CD8-positive, alpha-beta memory T cell (primary cell): ENCODE measurements around the gene AZU1. TPM values are rescaled to one million over a fixed set of nuclear protein-coding genes. Genes with fewer than 3 reads are reported as not detected.

ENCODE experiments used
- CTCF ChIA-PET: fragments of 350-600 bp; sonication (Branson Sonifier 250); formaldehyde crosslinking; loops from one replicate; lab custom pipeline; 2021; ENCODE audit warnings: antibody characterized with exemption; lab: Charles Lee
- POLR2A ChIA-PET: fragments of 350-600 bp; sonication (Branson Sonifier 250); formaldehyde crosslinking; loops from one replicate; lab custom pipeline; 2021; ENCODE audit warnings: antibody characterized with exemption; lab: Charles Lee
- DNase-seq, 5 donors: peaks; one replicate each; pipeline versions ENCODE4 v3.0.0 to v3.0.0-alpha.2; 2020 to 2022; ENCODE audit warnings: mixed read lengths in 1 of 5
- H3K27ac ChIP-seq: one replicate; pipeline ENCODE4 v1.7.0; 2013; ENCODE audit warnings: low read depth, mild to moderate bottlenecking, low read length, moderate library complexity
- H3K27me3 ChIP-seq: 2 replicates; pipeline ENCODE4 v1.7.0; 2013; ENCODE audit warnings: low read length, mild to moderate bottlenecking; ENCODE audit not compliant: insufficient read depth, poor library complexity, severe bottlenecking
- H3K36me3 ChIP-seq: 2 replicates; pipeline ENCODE4 v1.7.0; 2013; ENCODE audit warnings: mild to moderate bottlenecking, low read length, moderate library complexity; ENCODE audit not compliant: insufficient read depth
- H3K4me1 ChIP-seq: 2 replicates; pipeline ENCODE4 v1.7.0; 2013; ENCODE audit warnings: mild to moderate bottlenecking, low read length, moderate library complexity; ENCODE audit not compliant: insufficient read depth
- H3K4me3 ChIP-seq: 2 replicates; pipeline ENCODE4 v1.7.0; 2013; ENCODE audit warnings: mild to moderate bottlenecking, low read length
- H3K9me3 ChIP-seq: 2 replicates; pipeline ENCODE4 v1.7.0; 2013; ENCODE audit warnings: mild to moderate bottlenecking, low read length
- H3K27ac Mint-ChIP-seq, 8 donors: one replicate each; pipeline ENCODE4 v1.8.0; 2020 to 2021; ENCODE audit warnings: mixed read lengths in 8 of 8, mild to moderate bottlenecking in 6 of 8, inconsistent platforms in 3 of 8, moderate library complexity in 3 of 8
- H3K27me3 Mint-ChIP-seq, 2 donors: one replicate each; pipeline ENCODE4 v1.8.0; 2020 to 2021; ENCODE audit warnings: mixed read lengths in 2 of 2, mild to moderate bottlenecking in 1 of 2, moderate library complexity in 1 of 2
- H3K36me3 Mint-ChIP-seq, 3 donors: one replicate each; pipeline ENCODE4 v1.8.0; 2020 to 2021; ENCODE audit warnings: mixed read lengths in 3 of 3, inconsistent platforms in 1 of 3, mild to moderate bottlenecking in 1 of 3
- H3K4me1 Mint-ChIP-seq, 3 donors: one replicate each; pipeline ENCODE4 v1.8.0; 2020 to 2021; ENCODE audit warnings: mixed read lengths in 3 of 3, inconsistent platforms in 1 of 3, mild to moderate bottlenecking in 1 of 3
- H3K4me3 Mint-ChIP-seq, 7 donors: one replicate each; pipeline ENCODE4 v1.8.0; 2020 to 2021; ENCODE audit warnings: mixed read lengths in 7 of 7, mild to moderate bottlenecking in 6 of 7, moderate library complexity in 4 of 7, inconsistent platforms in 2 of 7
- H3K9me3 Mint-ChIP-seq, 5 donors: one replicate each; pipeline ENCODE4 v1.8.0; 2020 to 2022; ENCODE audit warnings: mixed read lengths in 5 of 5, mild to moderate bottlenecking in 3 of 5, moderate library complexity in 2 of 5, inconsistent platforms in 1 of 5
- polyA plus RNA-seq: library from polyadenylated mRNA; unstranded; fragments of 300-500 nt; fragmentation: Illumina TruSeq; gene quantifications from one replicate; pipeline ENCODE4 v1.2.3, GENCODE V29; 2021
- total RNA-seq, 2 experiments: library from RNA; stranded (reverse); gene quantifications; one replicate each; pipeline ENCODE4 v1.2.3, GENCODE V29; 2021

The AZU1 gene
- total and polyA plus RNA-seq, 3 experiments from 2014 or later = not detected

DNA sequence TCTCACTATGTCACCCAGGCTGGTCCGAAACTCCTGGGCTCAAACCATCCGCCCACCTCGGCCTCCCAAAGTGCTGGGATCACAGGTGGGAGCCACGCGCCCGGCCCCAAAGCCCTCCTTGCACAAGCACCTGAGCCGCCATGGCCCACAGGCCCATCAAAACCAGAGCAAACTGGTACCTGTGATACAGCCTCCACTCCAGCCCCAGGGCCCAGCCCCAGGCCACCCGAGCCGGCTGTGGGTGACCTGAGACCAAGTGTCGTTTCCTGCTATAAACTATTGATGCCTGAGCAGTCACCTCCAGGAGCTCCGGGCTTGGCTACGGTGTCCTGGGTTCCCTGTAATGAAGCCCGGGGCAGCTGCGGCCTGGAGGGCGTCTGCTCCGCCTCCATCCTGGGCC is 40.1 kb upstream of the AZU1 start:
- Mint-ChIP-seq H3K27me3 (peaks cover 3 to 4% of the 10 kb centered on the region in 2 donors), H3K4me3 (no peak overlapping the region), H3K9me3 (no peaks in the 10 kb centered on the region), H3K36me3 (no peaks in the 10 kb centered on the region), H3K27ac (no peak overlapping the region), H3K4me1 (peaks cover 0 to 1% (median 0%) of the 10 kb centered on the region in 3 donors)
- no peak for DNase-seq
- H3K9me3 ChIP-seq = no peaks in the 10 kb centered on the region
- no peak overlapping the region for H3K27ac ChIP-seq
- H3K36me3 ChIP-seq = no peaks in the 10 kb centered on the region
- ChIA-PET CTCF (no interaction called here), POLR2A (no interaction called here)
- no peak overlapping the region for H3K4me3 ChIP-seq
- H3K27me3 ChIP-seq = no peaks in the 10 kb centered on the region
- H3K4me1 ChIP-seq = no peaks in the 10 kb centered on the region

DNA sequence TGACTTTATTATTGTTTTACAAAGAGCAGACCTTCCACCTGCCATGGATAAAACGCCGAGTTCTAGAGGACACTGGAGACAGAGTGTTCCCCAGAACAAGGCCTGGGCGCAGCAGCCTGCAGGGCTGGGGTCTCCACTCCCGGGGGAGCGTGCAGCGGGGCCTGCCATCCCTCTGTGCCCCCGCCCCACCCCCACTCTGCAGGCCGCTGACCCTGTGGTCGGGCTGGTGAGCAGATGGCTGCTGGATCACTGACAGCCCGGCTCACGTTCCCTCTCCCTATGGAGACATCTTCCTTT is 39.0 kb upstream of the AZU1 start:
- no peak for DNase-seq
- H3K27me3 Mint-ChIP-seq = peaks cover 3 to 4% of the 10 kb centered on the region in 2 donors
- Histone ChIP-seq H3K9me3 (no peaks in the 10 kb centered on the region), H3K4me3 (no peak overlapping the region), H3K4me1 (no peaks in the 10 kb centered on the region), H3K27me3 (no peaks in the 10 kb centered on the region), H3K36me3 (no peaks in the 10 kb centered on the region), H3K27ac (no peak overlapping the region)
- H3K36me3 Mint-ChIP-seq = no peaks in the 10 kb centered on the region
- H3K4me3 Mint-ChIP-seq = no peak overlapping the region
- ChIA-PET POLR2A (no interaction called here), CTCF (no interaction called here)
- peak overlapping the region in 1 of 8 donors; percentile 38 for H3K27ac Mint-ChIP-seq
- peaks cover 0 to 1% (median 0%) of the 10 kb centered on the region in 3 donors for H3K4me1 Mint-ChIP-seq
- no peaks in the 10 kb centered on the region for H3K9me3 Mint-ChIP-seq

DNA sequence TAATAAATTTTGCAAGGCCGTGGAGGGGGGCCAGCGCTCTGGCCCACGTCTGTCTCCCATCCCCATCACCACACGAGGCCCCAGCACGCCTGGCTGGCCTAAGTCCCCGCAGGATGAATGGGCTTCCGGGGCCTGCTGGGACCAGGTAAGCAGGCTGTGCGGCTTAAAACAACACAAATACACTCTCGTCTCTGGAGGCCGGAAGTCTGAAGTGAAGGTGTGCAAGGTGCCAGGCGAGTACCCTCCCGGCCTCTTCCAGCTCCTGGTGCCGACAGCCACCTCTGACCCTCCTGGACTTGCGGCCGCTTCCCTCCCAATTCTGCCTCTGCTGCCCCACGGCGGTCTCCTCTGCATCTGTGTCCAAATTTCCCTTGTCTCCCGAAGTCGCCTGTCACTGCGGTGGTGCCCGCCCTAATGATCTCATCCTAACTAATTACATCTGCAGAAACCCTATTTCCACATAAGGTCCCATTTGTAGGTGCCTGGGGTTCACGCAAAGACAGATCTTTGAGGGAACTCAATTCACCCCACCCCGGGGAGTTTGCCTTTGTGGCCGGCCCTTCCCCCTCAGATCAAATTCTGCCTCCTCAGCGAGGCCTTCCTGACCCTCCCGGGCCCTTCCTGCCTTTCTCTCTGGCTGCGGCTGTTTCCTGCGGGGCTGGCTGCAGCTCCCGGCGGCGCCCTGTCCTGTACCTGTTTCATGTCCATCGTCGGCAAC is 38.5 kb upstream of the AZU1 start:
- no peaks in the 10 kb centered on the region for H3K36me3 Mint-ChIP-seq
- Histone ChIP-seq H3K36me3 (no peaks in the 10 kb centered on the region), H3K27ac (no peak overlapping the region), H3K27me3 (no peaks in the 10 kb centered on the region), H3K4me1 (no peaks in the 10 kb centered on the region), H3K4me3 (no peak overlapping the region), H3K9me3 (no peaks in the 10 kb centered on the region)
- H3K4me1 Mint-ChIP-seq = peaks cover 0 to 1% (median 0%) of the 10 kb centered on the region in 3 donors
- peaks cover 3 to 4% of the 10 kb centered on the region in 2 donors for H3K27me3 Mint-ChIP-seq
- peak overlapping the region in 3 of 8 donors; percentile 38 to 52 (median 47) for H3K27ac Mint-ChIP-seq
- H3K9me3 Mint-ChIP-seq = no peaks in the 10 kb centered on the region
- POLR2A ChIA-PET = no interaction called here
- H3K4me3 Mint-ChIP-seq = no peak overlapping the region
- CTCF ChIA-PET = no interaction called here
- peak in 1 of 5 donors; percentile 46 for DNase-seq

DNA sequence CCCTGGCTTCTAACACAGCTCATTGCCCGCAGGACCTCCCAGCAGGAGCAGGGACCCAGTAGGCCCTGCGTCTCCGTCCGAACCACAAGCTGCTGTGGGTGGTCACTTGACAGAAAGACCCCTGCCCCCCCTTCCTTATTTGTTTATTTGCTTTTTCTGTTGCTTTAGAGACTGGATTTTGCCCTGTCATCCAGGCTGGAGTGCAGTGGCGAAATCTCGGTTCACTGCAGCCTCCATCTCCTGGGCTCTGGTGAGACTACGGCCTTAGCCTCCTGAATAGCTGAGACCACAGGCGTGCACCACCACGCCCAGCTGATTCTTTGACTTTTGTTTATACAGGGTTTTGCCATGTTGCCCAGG is 38.0 kb upstream of the AZU1 start:
- Mint-ChIP-seq H3K4me3 (no peak overlapping the region), H3K9me3 (no peaks in the 10 kb centered on the region)
- POLR2A ChIA-PET = no interaction called here

DNA sequence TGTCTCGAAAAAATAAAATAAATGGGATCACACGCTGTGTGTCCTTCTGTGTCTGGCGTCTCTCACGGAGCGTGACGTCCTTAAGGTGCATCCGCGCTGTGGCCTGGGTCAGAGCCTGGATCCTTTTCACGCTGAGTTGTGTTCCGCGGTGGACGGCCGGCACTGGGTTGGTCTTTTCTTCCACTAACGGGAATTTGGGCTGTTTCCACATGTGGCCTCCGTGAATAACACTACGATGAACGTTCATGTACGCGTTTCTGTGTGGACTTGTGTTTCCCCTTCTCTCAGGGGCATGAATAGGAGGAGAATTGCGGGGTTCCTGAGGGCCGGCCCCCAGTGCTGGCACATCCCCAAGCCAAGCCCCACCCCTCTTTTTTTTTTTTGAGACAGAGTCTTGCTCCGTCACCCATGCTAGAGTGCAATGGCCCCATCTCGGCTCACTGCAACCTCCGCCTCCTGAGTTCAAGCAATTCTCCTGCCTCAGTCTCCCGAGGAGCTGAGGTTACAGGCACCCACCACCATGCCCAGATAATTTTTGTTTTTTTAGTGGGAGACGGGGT is 36.5 kb upstream of the AZU1 start:
- H3K4me3 ChIP-seq = no peak overlapping the region
- H3K27me3 Mint-ChIP-seq = peaks cover 3 to 4% of the 10 kb centered on the region in 2 donors
- H3K27me3 ChIP-seq = no peaks in the 10 kb centered on the region
- H3K4me3 Mint-ChIP-seq = no peak overlapping the region
- no peak for DNase-seq
- ChIA-PET POLR2A (no interaction called here), CTCF (no interaction called here)
- peaks cover 0 to 1% (median 0%) of the 10 kb centered on the region in 3 donors for H3K4me1 Mint-ChIP-seq
- no peaks in the 10 kb centered on the region for H3K36me3 Mint-ChIP-seq
- no peaks in the 10 kb centered on the region for H3K9me3 ChIP-seq
- H3K9me3 Mint-ChIP-seq = no peaks in the 10 kb centered on the region
- no peaks in the 10 kb centered on the region for H3K36me3 ChIP-seq
- peaks cover 2% of the 10 kb centered on the region for H3K4me1 ChIP-seq
- H3K27ac Mint-ChIP-seq = no peak overlapping the region
- H3K27ac ChIP-seq = peak overlapping the region; percentile 67

More for the DNA sequence above, 38.0 kb upstream of the AZU1 start:
- H3K9me3 ChIP-seq = no peaks in the 10 kb centered on the region
- H3K4me3 ChIP-seq = no peak overlapping the region
- CTCF ChIA-PET = no interaction called here
- H3K4me1 ChIP-seq = no peaks in the 10 kb centered on the region
- no peaks in the 10 kb centered on the region for H3K36me3 ChIP-seq
- no peaks in the 10 kb centered on the region for H3K36me3 Mint-ChIP-seq
- H3K27ac Mint-ChIP-seq = no peak overlapping the region
- peaks cover 3 to 4% of the 10 kb centered on the region in 2 donors for H3K27me3 Mint-ChIP-seq
- DNase-seq = no peak
- peaks cover 0 to 1% (median 0%) of the 10 kb centered on the region in 3 donors for H3K4me1 Mint-ChIP-seq
- H3K27ac ChIP-seq = no peak overlapping the region
- H3K27me3 ChIP-seq = no peaks in the 10 kb centered on the region

DNA sequence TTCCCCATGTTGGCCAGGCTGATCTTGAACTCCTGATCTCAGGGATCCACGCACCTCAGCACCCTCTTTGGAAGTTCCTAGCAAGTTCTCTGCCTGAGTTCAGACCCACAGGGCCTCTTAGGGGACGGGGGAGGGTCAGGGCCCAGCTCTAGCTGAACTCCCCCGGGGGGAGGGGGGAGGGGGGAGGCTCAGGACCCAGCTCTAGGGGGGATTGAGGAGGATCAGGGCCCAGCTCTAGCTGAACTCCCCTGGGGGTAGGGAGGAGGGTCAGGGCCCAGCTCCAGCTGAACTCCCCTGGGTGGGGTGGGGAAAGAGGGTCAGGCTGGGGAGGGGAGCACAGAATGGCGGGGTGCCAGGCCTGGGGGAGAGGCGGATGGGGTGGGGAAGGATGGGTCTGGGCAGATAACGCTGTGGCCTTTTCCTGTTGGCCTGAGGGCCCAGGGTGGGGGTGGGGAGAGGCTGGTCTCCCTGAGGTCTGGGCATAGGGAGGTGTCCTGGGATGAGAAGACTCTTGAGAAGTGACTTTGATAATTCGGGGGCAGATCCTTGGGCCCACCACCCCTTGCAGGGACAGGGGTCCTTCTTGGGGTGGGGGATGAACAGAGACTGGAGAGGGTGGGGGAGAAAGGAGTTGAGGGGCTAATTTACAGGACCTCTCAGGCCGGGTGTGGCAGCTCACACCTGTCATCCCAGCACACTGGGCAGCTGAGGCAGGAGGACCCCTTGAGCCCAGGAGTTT is 35.9 kb upstream of the AZU1 start:
- H3K27me3 ChIP-seq = no peaks in the 10 kb centered on the region
- H3K4me3 ChIP-seq = no peak overlapping the region
- Mint-ChIP-seq H3K4me3 (no peak overlapping the region), H3K4me1 (peaks cover 2 to 3% (median 2%) of the 10 kb centered on the region in 3 donors), H3K9me3 (no peaks in the 10 kb centered on the region), H3K27ac (peak overlapping the region in 1 of 8 donors; percentile 83), H3K27me3 (peaks cover 3 to 4% of the 10 kb centered on the region in 2 donors), H3K36me3 (no peaks in the 10 kb centered on the region)
- DNase-seq = no peak
- H3K27ac ChIP-seq = peak overlapping the region; percentile 67
- POLR2A ChIA-PET = interaction anchor here (0.9 kb wide), 1 partner anchor 7 kb away, joined by 3 read pairs; no protein-coding TSS in a partner anchor
- no peaks in the 10 kb centered on the region for H3K36me3 ChIP-seq
- H3K4me1 ChIP-seq = peaks cover 7% of the 10 kb centered on the region
- H3K9me3 ChIP-seq = no peaks in the 10 kb centered on the region
- CTCF ChIA-PET = no interaction called here

DNA sequence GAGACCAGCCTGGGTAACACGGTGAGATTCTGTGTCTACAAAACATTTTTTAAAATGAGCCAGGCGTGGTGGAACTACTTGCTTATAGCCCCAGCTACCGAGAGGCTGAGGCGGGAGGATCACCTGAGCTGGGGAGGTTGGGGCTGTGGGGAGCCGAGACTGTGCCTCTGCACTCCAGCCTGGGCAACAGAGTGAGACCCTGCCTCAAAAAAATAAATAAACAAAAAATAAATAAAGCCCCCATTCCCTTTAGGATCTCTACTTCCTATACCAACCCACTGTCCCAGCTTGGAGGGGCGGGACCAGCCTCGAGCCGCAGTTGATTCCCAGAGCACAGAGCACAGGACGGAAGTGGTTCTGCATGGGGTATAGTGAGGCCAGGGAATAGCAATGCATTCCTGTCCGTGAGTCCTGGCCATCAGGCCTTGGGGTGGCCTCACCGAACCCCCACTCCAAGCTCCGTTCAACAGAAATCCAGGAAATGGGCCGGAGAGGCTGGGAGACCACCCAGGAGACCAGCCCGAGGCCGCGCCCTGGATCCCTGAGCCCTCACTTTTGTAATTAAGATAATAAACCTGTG is 35.2 kb upstream of the AZU1 start:
- CTCF ChIA-PET = no interaction called here
- no peaks in the 10 kb centered on the region for H3K36me3 ChIP-seq
- H3K36me3 Mint-ChIP-seq = no peaks in the 10 kb centered on the region
- no peaks in the 10 kb centered on the region for H3K27me3 ChIP-seq
- DNase-seq = no peak
- H3K4me1 ChIP-seq = peaks cover 7% of the 10 kb centered on the region
- H3K4me1 Mint-ChIP-seq = peaks cover 4 to 6% (median 5%) of the 10 kb centered on the region in 3 donors
- peak overlapping the region; percentile 67 for H3K27ac ChIP-seq
- no peak overlapping the region for H3K4me3 ChIP-seq
- no peaks in the 10 kb centered on the region for H3K9me3 Mint-ChIP-seq
- POLR2A ChIA-PET = interaction anchor here (0.9 kb wide), 1 partner anchor 8 kb away, joined by 3 read pairs; no protein-coding TSS in a partner anchor
- H3K9me3 ChIP-seq = no peaks in the 10 kb centered on the region
- H3K27ac Mint-ChIP-seq = no peak overlapping the region
- H3K27me3 Mint-ChIP-seq = peaks cover 3 to 4% of the 10 kb centered on the region in 2 donors
- no peak overlapping the region for H3K4me3 Mint-ChIP-seq

DNA sequence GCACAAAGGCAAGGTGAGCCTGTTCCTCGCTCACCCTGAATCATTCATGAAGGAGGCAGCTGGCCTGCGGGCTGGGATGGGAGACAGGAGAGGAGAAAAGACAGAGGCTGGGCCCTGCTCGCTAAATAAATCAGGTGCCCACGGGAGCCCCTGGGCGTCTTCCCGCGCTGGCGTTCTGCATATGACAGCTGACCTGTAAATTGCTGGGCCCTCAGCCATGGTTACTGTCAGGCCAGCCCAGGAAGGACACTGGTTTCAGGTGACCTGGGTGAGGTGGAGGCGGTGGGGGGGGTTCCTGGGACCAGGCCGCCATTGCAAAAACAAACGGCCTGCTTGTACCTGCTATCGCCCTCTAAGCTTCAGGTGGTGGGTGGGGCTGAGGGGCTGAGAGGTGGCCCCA is 33.8 kb upstream of the AZU1 start:
- Mint-ChIP-seq H3K9me3 (no peaks in the 10 kb centered on the region), H3K4me1 (peaks cover 5 to 6% (median 6%) of the 10 kb centered on the region in 3 donors), H3K4me3 (peak overlapping the region in 1 of 7 donors; percentile 81), H3K36me3 (peaks cover 0 to 3% (median 0%) of the 10 kb centered on the region in 3 donors), H3K27ac (no peak overlapping the region), H3K27me3 (peaks cover 4% of the 10 kb centered on the region in 2 donors)
- Histone ChIP-seq H3K36me3 (no peaks in the 10 kb centered on the region), H3K9me3 (no peaks in the 10 kb centered on the region), H3K27ac (no peak overlapping the region), H3K4me3 (no peak overlapping the region), H3K27me3 (no peaks in the 10 kb centered on the region), H3K4me1 (peaks cover 11% of the 10 kb centered on the region)
- ChIA-PET CTCF (no interaction called here), POLR2A (no interaction called here)
- no peak for DNase-seq
